GM19463 (cell line): ENCODE results near the gene CGB3.

ENCODE experiments used
- ATAC-seq: cut with Tn5 transposase; IDR thresholded peaks from one replicate; pipeline ENCODE4 v1.9.1; 2021; ENCODE audit warnings: mild to moderate bottlenecking, moderate library complexity; ENCODE audit not compliant: unreplicated experiment

Gene CGB3

DNA sequence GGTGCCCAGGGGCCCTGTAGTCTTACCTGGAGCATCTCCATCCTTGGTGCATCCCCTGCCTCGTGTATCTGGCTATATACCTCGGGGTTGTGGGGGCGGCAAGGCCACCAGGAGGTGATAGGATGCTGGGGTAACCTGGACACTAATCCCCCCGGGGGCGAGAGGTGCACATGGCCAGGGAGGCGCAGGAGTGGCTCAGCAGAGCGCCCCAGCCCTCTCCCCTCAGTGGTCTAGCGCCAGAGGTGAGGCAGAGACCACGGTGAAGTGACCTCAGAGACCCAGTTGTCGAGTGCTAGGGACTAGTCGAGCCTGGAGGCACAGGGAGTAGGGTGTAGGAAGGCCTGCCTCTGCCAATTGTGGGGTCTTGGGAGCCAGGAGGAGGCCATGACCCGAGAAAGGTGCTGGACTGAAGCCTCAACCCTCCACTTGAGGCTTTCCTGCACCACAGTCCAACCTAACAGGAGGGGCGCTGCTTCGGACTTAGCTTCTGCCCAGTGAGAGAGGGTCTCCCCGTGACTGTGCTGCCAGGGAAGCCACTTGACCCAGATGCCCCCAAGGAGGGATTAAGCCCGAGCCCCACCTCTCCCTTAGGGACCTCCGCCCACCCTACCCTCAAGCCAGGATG lies 7.0 kb downstream of the CGB3 start, which contains the start of gene LHB:
Gene LHB, minus strand, starts transcription at position 51 of the 625 bp plus-strand sequence. Its CDS starts 10 bp downstream, at position 41.
- ATAC-seq = no peak

DNA sequence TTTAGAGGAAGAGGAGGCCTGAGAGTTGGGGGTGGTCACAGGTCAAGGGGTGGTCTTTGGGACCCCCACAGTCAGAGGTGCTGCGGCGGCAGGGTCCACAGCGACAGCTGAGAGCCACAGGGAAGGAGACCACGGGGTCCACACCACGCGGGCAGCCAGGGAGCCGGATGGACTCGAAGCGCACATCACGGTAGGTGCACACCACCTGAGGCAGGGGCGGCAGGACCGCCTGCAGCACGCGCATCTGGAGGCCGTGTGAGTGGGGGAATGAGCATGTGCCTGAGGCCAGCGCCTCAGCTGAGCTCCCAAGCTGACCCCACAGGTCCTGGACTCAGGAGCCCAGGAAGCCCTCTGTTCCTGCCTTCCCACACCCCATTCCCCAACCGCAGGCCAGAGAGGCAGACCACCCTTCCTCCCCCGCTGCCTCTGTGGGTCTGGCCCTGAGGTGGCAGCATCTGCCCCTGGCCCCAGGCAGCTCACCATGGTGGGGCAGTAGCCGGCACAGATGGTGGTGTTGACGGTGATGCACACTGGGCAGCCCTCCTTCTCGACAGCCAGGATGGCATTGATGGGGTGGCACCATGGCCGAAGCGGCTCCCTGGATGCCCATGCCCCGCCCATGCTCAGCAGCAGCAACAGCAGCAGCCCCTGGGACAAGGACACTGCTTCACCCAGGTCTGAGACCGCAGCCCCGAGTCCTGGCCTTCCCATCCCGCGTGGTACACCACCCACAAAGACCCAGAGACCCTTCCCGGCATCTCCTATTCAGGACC lies 7.9 kb downstream of the CGB3 start:
- ATAC-seq = no peak

DNA sequence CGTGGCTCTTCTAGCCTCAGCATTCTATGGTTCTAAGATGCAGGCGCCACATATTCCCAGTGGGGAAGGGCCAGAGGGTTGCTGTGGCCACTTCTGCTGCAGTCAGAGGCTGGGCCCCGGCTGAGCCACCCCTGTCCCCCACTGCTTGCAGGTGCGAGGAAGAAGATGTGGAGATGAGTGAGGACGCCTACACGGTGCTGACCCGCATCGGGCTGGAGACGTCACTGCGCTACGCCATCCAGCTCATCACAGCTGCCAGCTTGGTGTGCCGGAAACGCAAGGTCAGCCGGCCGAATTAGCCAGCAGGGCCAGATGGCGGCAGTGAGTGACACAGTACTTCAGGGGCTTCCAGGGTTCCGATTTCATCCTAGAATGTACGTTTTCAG lies 9.3 kb downstream of the CGB3 start:
- no peak for ATAC-seq

DNA sequence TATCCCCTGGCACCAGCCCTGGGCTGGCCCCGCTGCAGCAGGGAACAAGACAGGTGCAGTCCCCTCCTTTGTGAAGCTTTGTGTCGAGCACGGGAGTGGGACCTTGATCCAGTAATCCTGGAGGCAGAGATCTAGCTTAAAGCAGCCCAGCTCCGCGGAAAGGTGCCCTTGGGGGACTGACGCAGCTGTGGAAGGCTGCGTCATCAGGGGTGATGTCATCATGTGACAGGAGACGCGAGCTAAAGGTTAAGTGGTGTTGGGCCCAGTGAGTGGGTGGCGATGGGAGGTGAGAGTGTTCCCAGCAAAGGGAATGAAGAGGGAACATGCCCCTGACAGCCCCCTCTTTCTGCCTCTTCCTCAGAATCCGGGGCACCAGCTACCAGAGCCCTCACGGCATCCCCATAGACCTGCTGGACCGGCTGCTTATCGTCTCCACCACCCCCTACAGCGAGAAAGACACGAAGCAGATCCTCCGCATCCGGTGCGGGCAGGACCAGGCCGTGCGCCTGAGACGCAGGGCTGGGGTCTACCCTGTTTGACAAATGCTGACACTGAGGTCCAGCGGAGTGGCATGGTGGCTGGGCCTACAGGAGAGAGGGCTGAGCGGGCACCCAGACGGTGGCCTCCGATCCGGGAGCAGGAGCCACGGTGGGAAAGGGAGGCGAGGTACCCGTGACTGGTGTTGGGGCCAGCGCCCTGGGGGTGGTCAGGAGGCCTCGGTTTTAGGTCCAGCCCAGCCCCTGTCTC lies 9.8 kb downstream of the CGB3 start:
- no peak for ATAC-seq

DNA sequence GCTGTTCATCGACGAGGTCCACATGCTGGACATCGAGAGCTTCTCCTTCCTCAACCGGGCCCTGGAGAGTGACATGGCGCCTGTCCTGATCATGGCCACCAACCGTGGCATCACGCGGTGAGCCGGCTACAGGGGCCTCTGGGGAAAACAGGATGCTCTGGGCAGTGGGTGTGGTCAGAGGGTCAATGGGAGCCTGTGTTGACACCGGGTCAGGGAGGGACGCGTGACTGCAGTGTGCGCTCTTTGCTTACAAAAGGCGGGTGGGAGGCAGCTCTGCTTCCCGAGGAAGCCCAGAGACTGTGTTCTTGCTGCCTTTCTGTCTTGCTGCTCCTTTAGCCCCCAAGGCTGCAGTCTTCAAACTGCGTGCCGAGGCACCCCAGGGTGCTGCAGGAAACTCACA lies 12.9 kb downstream of the CGB3 start:
- ATAC-seq = no peak

DNA sequence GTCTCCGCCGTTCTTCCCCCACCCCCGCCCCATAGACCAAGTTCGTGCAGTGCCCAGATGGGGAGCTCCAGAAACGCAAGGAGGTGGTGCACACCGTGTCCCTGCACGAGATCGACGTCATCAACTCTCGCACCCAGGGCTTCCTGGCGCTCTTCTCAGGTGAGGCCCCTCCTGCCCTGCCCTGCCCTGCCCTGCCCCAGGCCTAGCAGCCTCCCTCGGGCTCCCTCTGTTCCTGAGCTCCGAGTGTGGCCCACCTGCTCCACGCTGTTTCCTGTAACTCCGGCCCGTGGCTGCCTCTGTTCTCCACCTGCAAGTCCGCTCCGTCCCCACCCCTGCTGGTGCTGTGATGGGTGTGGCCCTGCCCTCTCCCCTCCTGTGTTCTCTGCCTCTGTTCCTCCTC lies 13.7 kb downstream of the CGB3 start:
- no peak for ATAC-seq

DNA sequence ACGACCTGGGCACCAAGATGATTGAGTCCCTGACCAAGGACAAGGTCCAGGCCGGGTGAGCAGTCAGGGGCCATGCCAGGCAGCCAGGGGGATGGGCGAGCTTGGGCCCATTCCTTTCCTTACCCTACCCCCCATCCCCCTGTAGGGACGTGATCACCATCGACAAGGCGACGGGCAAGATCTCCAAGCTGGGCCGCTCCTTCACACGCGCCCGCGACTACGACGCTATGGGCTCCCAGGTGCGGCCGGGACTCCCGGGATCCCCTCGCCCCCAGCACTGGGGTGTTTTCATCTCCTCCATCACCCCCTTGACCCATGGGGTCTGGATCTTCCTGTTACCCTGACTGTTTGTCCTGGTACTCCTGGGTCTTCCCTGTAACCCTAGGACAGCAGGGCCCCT lies 14.3 kb downstream of the CGB3 start:
- no peak for ATAC-seq

DNA sequence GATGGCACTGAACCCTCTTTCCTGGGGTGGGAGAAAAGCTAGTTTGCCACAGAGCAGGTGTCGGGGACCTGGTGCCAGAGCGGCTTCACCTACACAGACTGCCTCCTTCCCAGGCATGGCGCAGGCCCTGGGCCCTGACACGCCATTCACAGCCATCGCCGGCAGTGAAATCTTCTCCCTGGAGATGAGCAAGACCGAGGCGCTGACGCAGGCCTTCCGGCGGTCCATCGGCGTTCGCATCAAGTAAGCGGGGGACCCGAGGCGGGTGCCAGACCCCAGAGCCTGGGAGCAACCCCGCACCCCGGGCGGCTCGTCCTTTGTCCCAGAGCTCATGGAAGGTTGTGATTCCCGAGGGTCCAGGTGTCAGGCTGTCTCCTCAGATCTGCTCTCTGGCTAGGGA lies 17.2 kb downstream of the CGB3 start:
- no peak for ATAC-seq

DNA sequence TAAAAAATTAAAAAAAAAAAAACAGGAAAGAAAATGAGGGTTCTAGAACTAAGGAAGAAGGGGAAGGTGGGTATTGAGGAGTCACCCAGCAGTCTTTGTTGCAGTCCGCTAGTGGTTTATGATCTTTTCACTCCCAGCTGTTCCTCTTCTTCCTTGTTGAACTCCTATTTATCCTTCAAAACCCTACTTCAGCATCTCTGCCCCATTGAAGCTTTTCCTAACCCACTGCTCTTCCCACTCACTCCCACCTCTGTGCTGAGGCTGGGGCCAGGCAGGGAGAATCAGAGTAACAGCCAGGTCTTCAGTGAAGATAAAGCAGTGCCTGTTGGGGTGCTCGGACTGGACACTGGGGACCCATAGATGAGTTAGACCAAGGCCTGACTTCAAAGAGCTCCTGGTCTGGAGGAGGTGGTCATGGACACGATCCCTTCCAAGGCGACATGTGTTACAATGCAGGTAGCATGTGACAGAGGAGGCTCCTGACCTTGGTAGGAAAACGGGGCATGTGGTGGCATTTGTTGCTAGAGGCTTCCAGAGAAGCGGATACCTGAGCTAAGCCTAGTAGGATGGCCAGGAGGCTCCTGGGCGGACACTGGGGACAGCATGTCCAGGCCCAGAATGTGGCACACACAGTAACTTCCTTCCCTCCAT lies 19.0 kb downstream of the CGB3 start:
- no peak for ATAC-seq

DNA sequence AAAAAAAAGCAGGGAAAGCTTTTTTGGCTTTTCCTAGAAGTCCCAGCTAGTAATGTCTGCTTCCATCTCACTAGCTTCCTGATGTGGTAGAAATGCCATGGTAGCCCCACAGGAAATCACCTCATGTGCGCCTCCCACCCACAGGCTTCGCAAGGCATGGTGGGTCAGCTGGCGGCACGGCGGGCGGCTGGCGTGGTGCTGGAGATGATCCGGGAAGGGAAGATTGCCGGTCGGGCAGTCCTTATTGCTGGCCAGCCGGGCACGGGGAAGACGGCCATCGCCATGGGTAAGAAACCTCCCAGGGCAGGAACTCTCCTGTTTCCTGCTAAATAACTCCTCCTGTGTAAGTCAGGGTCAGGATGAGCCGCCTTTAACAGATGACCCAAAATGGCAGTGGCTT lies 20.0 kb downstream of the CGB3 start:
- ATAC-seq = no peak

DNA sequence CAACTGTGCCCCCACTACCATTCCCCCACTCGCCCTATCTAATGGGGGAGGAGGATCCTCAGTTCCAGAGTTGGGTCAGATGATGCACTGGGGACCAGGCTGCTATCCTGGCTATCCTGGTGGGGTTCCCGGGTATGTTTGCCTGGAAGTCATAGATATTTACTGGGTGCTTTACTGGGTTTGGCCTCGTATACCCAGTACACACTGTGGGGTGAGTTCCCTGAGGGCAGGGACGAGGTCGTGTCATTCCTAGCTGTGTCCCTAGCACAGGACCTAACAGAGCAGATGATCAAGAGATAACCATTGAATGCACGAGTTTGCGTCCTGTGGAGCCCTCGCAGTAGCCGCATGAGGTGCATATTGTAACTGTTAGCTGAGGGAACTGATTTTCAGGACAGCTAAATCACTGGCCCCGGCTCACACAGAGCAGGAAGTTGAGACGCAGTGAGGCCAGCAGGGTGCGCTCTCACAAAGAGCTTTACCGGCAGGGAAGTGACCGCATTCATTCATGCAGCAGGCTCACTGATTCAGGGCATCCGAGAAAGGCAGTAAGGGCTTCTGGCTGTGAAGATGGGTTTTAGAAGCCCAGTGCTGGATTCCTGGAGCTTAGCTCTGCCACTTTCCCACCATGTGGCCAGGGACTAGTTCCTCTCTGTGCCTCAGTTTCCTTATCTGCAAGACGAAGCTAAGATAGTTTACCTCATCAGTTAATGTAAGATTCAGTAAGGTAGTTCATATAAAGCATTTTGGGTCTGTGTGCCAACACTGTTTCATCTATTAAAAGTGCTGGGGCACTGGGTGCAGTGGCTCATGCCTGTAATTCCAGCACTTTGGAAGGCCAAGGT lies 24.4 kb downstream of the CGB3 start:
- ATAC-seq = no peak

DNA sequence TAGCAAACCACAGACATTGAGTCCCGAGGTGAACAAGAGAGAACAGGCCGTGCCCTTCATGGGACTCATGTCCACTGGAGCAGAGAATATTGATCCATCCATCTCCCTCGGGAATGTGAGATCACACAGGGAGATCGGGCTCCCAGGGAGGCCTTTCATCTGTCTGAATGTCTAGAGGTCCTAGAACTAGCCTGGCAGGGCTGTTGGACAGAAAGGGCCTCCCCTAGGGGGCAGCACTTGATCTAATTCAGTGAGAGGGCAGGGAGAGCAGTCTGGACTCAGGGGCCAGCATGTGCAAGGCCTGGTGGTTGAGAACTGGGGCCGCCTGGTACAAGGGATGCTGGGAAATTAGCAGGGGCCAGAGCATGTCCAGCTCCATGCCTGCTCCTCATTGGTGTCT lies 26.2 kb downstream of the CGB3 start:
- ATAC-seq = no peak

DNA sequence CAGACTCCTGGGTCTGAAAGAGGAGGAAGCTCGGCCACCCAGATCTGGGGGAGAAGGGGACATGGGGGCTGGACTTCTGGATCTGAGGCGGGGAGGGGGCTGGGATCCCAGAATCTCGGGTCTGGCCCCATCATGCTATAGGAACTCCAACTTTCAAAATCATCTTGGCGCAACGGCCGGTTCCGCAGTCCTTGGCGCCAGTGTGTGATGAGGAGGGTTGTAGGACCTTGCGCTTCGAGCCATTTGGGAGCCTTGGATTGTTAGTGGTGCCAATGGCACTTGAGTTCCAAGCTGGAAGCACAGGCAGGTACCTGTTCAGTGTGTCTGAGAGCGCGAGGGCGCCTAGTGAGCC lies 30.1 kb downstream of the CGB3 start:
- ATAC-seq = no peak

DNA sequence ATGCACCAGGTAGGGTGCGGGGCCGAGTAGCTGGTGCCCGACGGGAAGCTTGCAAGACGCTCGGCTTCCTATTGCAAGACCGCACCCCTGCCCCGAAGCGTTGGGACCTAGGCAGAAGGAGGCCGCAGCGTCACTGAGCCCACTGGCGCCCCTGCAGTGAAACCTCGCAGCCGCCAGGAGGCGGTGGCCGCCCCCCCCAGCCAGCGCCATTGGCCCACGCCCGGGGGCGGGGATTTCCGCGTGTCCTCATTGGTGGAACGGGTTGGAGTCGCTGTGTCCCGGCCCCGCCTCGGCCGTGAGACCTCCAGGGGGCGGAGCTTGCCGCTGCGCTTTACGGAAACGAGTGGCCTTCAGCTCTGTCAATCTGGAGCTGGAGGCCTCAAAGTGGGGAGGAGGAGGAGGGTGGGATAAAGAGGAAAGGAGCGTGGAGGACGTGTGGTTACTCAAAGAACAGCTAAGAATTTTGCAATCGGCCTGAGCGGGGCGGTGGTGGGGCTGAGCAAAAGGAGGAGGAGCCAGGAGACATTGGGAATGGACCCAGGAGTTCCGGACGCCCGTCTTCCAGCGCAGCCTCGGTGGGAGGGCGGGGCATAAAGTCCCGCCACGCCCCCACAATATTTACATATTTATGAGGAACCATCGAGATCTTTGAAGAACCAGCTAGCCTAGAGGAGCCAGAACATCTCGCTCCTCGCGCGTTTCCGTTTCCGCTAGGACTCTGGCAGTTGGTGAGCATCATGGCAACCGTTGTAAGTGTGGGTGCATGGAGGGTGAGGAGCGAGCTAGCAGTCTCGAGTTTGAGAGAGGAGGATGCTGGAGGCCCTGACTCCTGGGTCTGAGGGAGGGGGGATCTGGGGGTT lies 30.7 kb downstream of the CGB3 start, which contains the start of the genes GYS1 and RUVBL2:
Gene GYS1, minus strand, starts transcription at position 135 of the 860 bp plus-strand sequence. CDS start 197 bp downstream, outside the sequence.
Gene RUVBL2, plus strand, starts transcription at position 713 of the 860 bp plus-strand sequence. Its CDS starts 25 bp downstream, at position 738.
- ATAC-seq = peak; percentile 82

DNA sequence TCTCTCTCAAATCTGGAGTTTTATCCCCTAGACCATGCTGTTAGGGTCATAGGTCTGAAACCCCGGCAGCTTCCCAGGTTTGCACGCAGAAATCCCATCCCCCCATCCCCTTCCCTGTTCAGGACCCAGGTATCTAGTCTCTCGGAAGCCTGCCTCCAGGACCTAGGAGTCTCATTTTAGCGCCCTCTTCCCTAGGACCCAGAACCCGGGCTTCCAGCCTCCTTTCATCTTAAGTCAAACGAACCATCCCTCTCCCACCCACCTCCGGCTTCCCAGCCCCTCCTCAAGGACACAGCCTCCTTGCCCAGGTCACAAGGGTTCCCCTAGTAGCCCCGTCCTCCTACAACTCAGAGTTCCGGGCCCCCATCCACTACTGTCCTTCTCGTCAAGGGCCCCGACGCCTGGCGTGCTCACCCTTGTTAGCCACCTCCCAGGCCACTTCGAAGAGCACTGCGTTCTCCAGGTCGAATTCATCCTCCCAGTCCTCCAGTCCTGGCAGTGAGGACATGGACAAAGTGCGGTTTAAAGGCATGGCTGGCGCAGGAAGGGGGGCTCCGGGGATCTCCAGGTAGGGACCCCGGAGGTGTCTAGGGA lies 31.5 kb downstream of the CGB3 start:
- no peak for ATAC-seq

DNA sequence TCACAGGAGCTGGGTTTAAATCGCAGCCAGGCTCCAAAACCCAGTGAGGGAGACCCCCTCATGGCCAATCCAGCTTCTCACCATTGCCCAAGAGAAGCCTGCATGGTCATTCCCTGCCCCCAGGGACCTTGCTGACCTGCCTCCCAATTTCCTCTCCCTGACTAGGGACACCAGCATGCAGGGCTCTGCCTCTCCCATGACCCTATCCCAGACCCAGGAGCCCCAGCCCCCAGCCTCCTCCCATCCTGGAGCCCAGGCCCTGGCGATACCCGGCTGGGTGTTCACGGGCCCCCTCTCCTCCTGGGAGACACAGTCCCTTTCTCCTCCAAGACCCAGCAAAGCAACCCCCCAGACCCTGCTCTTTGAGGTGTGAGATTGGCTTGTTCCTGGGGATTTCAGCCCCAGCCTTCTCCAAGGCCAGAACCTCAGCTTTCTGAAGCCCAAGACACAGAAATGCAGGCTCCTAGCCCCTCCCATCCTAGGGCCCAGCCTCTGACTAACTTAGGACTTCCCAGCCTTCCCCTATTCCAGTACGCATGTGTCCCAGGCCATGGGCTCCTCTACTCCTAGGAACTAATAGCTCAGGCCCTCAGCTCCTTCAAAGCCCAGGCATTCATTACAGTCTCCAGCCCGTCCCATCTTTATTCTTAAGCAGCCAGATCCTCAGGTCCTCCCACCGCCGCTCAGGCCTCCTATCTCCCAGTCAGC lies 32.1 kb downstream of the CGB3 start:
- no peak for ATAC-seq

DNA sequence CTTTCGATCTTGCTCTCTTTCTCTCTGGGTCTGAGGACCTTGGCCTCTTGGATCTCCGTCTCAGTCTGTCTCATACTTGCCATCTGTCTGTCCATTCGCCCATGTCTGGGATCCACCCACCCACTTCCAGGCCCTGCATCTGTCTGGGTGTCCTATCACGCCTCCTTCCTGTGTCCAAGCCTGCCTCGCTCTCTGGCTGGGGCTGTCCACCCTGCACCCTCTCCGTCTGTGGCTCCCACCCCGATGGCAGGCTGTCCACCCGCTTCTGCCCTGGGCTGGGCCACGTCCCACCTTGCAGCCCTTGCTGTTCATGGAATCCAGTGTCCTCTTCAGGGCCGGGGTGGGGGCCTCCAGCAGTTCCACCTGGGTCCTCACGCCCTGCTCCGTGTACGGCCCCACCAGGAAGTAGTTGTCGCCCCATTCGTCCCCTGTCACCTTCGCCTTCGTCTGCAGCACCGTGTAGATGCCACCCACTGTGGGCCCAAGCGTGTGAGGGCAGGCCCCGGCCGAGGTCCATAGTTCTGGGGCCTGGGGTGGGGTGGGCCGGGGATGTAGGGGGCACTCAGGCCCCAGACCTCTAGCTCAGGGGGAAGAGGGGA lies 33.0 kb downstream of the CGB3 start:
- ATAC-seq = no peak

DNA sequence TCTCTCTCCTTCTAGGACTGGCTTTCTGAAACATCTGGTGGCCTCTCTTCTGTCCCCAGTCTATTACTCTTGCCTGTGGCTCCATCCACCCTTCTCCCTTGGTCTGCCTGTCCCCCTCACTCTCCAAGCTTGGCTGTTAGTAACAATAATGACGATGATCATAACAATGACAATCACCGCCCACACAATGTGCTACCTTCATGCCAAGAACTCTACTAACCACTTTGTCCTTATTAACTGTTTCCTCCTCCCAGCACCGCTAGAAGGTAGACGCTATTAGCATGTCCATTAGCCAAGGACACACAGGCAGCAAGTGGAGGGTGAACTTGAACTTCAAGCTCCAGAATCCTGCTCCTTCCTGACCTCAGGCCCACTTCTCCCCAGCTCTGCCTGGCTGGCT lies 33.7 kb downstream of the CGB3 start:
- no peak for ATAC-seq
